Sigmoid colon (tissue), 7 donors: ENCODE results near the gene KIF17. TPM values are rescaled to one million over a fixed set of nuclear protein-coding genes. Genes with fewer than 3 reads are reported as not detected.
A peak's percentile ranks its signal among the peaks of the same experiment; 100 is the strongest.

Experiments used
- DNase-seq: peaks from one replicate; pipeline ENCODE4 v3.0.0-alpha.2; 2019
- H3K27ac ChIP-seq, 4 donors: fragments of 200-600 bp; sonication (generic); one replicate each; pipeline ENCODE4 v1.5.1; 2016 to 2019; ENCODE audit warnings: mild to moderate bottlenecking in 1 of 4
- H3K27me3 ChIP-seq, 3 donors: fragments of 200-600 bp; sonication (generic); one replicate each; pipeline ENCODE4 v1.5.1; 2019; ENCODE audit warnings: mild to moderate bottlenecking in 1 of 3
- H3K36me3 ChIP-seq, 4 donors: fragments of 200-600 bp; sonication (generic); one replicate each; pipeline ENCODE4 v1.5.1; 2016 to 2019
- H3K4me1 ChIP-seq, 4 donors: fragments of 200-600 bp; sonication (generic); one replicate each; pipeline ENCODE4 v1.5.1; 2017 to 2019
- H3K4me3 ChIP-seq, 4 donors: fragments of 200-600 bp; sonication (generic); one replicate each; pipeline ENCODE4 v1.5.1; 2017 to 2019; ENCODE audit warnings: mild to moderate bottlenecking in 2 of 4, moderate library complexity in 1 of 4
- H3K9me3 ChIP-seq, 4 donors: fragments of 200-600 bp in 3 of 4; sonication (generic) in 3 of 4; one replicate each; pipeline versions ENCODE4 v1.5.1 to v1.6.1; 2013 to 2019
- EP300 ChIP-seq, 4 donors: sonication (generic); formaldehyde crosslinking; IDR thresholded peaks; one replicate each; pipeline ENCODE4 v1.6.1; 2017; ENCODE audit warnings: antibody characterized with exemption in 4 of 4
- POLR2A ChIP-seq, 2 donors: fragments of 450-650 bp; IDR thresholded peaks; one replicate each; pipeline ENCODE4 v1.6.1; 2016; ENCODE audit warnings: antibody characterized with exemption in 2 of 2, mild to moderate bottlenecking in 2 of 2, moderate library complexity in 2 of 2
- POLR2AphosphoS5 ChIP-seq, 4 donors: sonication (generic); formaldehyde crosslinking; IDR thresholded peaks; one replicate each; pipeline ENCODE4 v1.6.1; 2017; ENCODE audit warnings: antibody characterized with exemption in 4 of 4
- WGBS, 2 donors: extraction: QIAGEN DNeasy Blood & Tissue Kit; methylation state at CpG; one replicate each; pipeline ENCODE4 v1.1.7; 2013; 5-methylcytosine and 5-hydroxymethylcytosine counted together
- intact Hi-C: fragments of 100-400 bp; cut with DNase I; formaldehyde crosslinking; loops from one replicate; pipeline ENCODE4 v1.15.1; 2023
- polyA plus RNA-seq, 3 donors: library from polyadenylated mRNA; stranded (reverse); fragments of 200-250 nt; gene quantifications; one replicate each; pipeline ENCODE4 v1.2.3, GENCODE V29; 2013
- total RNA-seq, 4 donors: library from RNA; depleted of rRNA; stranded (reverse); fragments of >200 nt; gene quantifications; one replicate each; pipeline ENCODE4 v1.1.0, GENCODE V29; 2016
- TF ChIP-seq, protein P1 (sequence below), 4 experiments: fragments of 450-650 bp in 3 of 4; fragments of 200-600 bp in 1 of 4; IDR thresholded peaks; one replicate each; pipeline ENCODE4 v1.5.1; 2016 to 2019; ENCODE audit warnings: antibody characterized with exemption in 4 of 4, mild to moderate bottlenecking in 3 of 4, moderate library complexity in 2 of 4
- donor health status: healthy with polysubstance abuse.
- donor health status: Bipolar disorder and iron deficiency.
- donor health status: healthy.

Gene KIF17
- total and polyA plus RNA-seq, 7 donors: 0.54 to 2.4 (median 1.4) TPM

- no peaks in the 10 kb centered on the region for H3K9me3 ChIP-seq
- no peaks in the 10 kb centered on the region for H3K36me3 ChIP-seq
- H3K27me3 ChIP-seq: no peaks in the 10 kb centered on the region
- WGBS, 2 donors: 81 to 89% methylated on average over 12 of the region's 12 CpGs
- no peak overlapping the region for H3K4me3 ChIP-seq
- H3K27ac ChIP-seq: no peak overlapping the region
- H3K4me1 ChIP-seq: peaks cover 0 to 23% (median 23%) of the 10 kb centered on the region in 4 donors
- intact Hi-C loops: no loop called here
- no peak for DNase-seq
- TF ChIP-seq POLR2A (IDR thresholded peaks at IDR 0.05) (no peak), POLR2AphosphoS5 (IDR thresholded peaks at IDR 0.05) (no peak), EP300 (IDR thresholded peaks at IDR 0.05) (no peak)
- TF ChIP-seq, protein P1, sequence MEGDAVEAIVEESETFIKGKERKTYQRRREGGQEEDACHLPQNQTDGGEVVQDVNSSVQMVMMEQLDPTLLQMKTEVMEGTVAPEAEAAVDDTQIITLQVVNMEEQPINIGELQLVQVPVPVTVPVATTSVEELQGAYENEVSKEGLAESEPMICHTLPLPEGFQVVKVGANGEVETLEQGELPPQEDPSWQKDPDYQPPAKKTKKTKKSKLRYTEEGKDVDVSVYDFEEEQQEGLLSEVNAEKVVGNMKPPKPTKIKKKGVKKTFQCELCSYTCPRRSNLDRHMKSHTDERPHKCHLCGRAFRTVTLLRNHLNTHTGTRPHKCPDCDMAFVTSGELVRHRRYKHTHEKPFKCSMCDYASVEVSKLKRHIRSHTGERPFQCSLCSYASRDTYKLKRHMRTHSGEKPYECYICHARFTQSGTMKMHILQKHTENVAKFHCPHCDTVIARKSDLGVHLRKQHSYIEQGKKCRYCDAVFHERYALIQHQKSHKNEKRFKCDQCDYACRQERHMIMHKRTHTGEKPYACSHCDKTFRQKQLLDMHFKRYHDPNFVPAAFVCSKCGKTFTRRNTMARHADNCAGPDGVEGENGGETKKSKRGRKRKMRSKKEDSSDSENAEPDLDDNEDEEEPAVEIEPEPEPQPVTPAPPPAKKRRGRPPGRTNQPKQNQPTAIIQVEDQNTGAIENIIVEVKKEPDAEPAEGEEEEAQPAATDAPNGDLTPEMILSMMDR (IDR thresholded peaks at IDR 0.05): no peak
Measured at GRCh38 chr1:20663969-20664715, 53.7 kb downstream of the KIF17 start.

DNA sequence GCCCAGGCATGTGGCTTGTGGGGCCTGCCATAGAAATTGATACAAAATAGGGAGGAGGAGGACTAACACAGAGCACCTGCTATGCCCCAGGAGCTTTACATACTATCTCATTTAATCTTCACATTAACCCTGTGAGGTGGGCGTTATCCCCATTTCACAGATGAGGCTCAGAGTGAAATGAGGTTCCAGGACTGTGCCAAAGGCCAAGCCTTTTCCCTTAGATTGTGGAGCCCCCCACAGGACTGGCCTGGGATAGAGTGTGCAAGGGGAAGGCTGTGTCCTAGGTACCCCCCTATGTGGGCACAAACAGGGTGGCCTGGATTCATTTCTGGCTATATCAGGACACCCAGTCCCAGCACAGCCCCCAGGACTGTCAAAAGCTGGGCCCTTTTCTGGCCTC is 54.4 kb downstream of the KIF17 start:
- intact Hi-C loops: no loop called here
- Histone ChIP-seq H3K27me3 (no peaks in the 10 kb centered on the region), H3K27ac (no peak overlapping the region), H3K9me3 (no peaks in the 10 kb centered on the region), H3K4me3 (no peak overlapping the region), H3K4me1 (peaks cover 0 to 26% (median 23%) of the 10 kb centered on the region in 4 donors), H3K36me3 (peaks cover 0 to 5% (median 0%) of the 10 kb centered on the region in 4 donors)
- DNase-seq: no peak
- TF ChIP-seq POLR2AphosphoS5 (IDR thresholded peaks at IDR 0.05) (no peak), POLR2A (IDR thresholded peaks at IDR 0.05) (no peak), EP300 (IDR thresholded peaks at IDR 0.05) (no peak)
- TF ChIP-seq, protein P1 (IDR thresholded peaks at IDR 0.05): no peak
- WGBS, 2 donors: 93 to 94% methylated on average over 1 of the region's 1 CpG

DNA sequence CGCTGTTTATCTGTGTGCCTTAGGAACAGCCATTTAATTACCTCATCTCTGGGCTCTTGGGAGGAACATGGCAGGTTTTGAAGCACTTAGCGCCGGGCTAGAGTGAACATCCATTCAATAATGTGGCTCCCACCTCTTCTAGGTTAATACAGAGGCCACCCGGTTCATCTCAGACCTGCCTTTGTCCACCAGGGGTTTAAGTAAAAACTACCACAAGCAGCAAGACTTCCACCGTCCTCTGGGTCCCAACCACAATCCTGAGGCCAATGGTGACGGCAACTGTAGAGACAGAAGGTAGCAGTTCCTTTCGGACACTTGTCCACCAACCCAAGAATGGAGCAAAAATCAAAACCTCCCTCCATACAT is 55.7 kb downstream of the KIF17 start:
- peak overlapping the region; percentile 78 to 89 (median 85) for H3K27ac ChIP-seq
- whole genome bisulfite sequencing, 2 donors: 55 to 64% methylated on average over 7 of the region's 7 CpGs

DNA sequence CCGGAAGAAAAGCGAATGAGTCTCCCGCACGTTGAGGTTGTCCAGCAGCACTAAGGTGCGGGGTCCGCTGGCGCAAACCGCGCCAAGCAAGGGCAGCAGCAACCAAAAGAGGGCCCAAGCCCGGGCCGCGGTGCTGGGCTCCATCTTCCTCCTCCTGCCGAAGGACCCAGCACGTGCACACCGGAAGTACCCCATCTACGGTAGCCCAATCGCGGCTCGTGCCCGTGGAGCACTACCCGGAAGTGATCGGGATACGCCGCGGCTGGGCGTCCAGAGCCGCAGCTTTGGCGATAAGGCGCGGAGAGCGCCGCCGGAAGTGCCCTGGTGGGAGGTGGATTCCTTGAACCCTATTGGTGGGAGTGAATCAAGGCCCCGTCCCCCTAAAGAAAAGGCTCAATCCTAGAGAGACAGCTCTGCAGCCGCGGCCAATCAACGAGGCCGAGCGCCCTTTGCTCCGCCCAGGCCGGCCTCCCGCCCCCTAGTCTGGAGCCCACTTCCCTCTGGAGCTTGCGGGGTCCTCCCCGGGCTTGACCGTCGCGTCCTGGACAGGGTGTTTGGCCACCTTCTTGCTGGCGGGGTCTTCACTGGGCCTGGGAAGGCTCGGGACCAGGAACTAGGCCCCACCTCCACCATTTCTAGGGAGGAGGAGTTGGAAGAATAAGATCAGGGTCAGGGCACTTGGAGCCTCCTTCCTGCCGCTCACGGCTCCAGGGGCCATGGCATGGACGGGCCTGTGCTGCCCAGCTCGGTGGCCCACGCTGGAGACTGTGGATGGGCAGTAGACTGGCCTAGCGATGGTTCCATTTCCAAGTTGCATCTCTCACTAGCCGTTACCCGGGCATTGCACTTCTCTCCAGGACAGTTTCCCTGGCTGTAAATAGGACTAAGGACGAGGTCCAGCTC is 56.3 kb downstream of the KIF17 start, which contains the start of gene DDOST:
Gene DDOST (minus strand): TSS at position 163 of the 903 bp plus-strand sequence. CDS start 19 bp downstream, at position 144.
- WGBS, 2 donors: 1 to 2% methylated on average over 58 of the region's 58 CpGs
- Histone ChIP-seq H3K36me3 (peaks cover 0 to 20% (median 7%) of the 10 kb centered on the region in 4 donors), H3K4me3 (peak within 1 kb of the TSS; percentile 67 to 92 (median 77)), H3K4me1 (peaks cover 0 to 26% (median 23%) of the 10 kb centered on the region in 4 donors), H3K27ac (peak within 1 kb of the TSS; percentile 78 to 89 (median 85)), H3K9me3 (no peaks in the 10 kb centered on the region), H3K27me3 (no peaks in the 10 kb centered on the region)
- no peak for TF ChIP-seq EP300 (IDR thresholded peaks at IDR 0.05)
- TF ChIP-seq, protein P1 (IDR thresholded peaks at IDR 0.05): peak in 2 of 4 experiments; percentile 22 to 29
- TF ChIP-seq POLR2A (IDR thresholded peaks at IDR 0.05): no peak
- TF ChIP-seq POLR2AphosphoS5 (IDR thresholded peaks at IDR 0.05): peak in 3 of 4 donors; percentile 58 to 71 (median 65)
- peak; percentile 98 for DNase-seq
- intact Hi-C loops: no loop called here

More for the DNA sequence above, 55.7 kb downstream of the KIF17 start:
- no peak for DNase-seq
- Histone ChIP-seq H3K36me3 (peaks cover 0 to 15% (median 5%) of the 10 kb centered on the region in 4 donors), H3K9me3 (no peaks in the 10 kb centered on the region), H3K4me1 (peaks cover 0 to 26% (median 23%) of the 10 kb centered on the region in 4 donors), H3K27me3 (no peaks in the 10 kb centered on the region), H3K4me3 (peak overlapping the region; percentile 67 to 92 (median 77))
- TF ChIP-seq POLR2AphosphoS5 (IDR thresholded peaks at IDR 0.05): no peak
- no peak for TF ChIP-seq EP300 (IDR thresholded peaks at IDR 0.05)
- TF ChIP-seq POLR2A (IDR thresholded peaks at IDR 0.05): no peak
- TF ChIP-seq, protein P1 (IDR thresholded peaks at IDR 0.05): no peak
- intact Hi-C loops: no loop called here
